Stimulated activated CD8-positive, alpha-beta memory T cell treated with anti-CD3 and anti-CD28 coated beads, Interleukin-2, amount 100 ng/mL, for 1 hour (primary cell): ENCODE data around the gene UGT1A5.

Source experiments
- DNase-seq, 2 donors: peaks; one replicate each; pipeline ENCODE4 v3.0.0-alpha.2; 2020; ENCODE audit warnings: low read depth in 2 of 2

Gene UGT1A5

DNA sequence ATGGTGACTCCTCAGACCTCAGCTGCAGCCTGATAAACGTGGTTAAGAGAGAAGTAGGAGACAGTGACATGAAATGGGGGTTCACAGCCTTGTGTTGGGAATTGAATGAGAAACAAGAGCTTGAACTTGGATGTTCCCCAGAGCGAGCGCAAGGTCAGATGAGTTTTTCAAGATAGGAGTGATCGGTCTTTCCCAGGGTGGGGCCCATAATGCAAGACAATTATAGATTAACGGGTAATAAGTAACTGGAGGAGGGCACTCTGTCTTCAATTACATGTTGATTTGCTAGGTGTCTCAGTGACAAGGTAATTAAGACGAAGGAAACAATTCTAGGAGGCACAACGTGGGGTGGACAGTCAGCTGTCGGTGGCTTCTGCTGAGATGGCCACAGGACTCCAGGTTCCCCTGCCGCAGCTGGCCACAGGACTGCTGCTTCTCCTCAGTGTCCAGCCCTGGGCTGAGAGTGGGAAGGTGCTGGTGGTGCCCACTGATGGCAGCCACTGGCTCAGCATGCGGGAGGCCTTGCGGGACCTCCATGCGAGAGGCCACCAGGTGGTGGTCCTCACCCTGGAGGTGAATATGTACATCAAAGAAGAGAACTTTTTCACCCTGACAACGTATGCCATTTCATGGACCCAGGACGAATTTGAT is at the start of gene UGT1A5:
UGT1A5 (plus strand) TSS at position 297 of the 651 bp plus-strand sequence; CDS start at position 382, 85 bp downstream.
- DNase-seq: no peak

DNA sequence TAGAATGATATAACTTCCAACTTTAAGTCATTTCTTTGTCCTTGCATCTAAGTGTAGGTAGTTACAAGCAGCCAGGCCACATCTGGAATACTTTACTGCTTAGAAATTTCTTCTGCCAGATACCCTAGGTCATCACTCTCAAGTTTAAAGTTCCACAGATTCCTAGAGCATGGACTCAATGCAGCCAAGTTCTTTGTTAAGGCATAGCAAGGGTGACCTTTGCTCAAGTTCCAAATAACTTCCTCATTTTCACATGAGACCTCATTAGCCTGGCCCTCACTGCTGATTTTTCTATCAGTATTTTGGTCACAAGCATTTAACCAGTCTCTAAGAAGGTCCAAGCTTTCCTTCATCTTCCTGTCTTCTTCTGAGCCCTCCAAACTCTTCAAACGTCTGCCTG is 48.8 kb upstream of the UGT1A5 start:
- no peak for DNase-seq

DNA sequence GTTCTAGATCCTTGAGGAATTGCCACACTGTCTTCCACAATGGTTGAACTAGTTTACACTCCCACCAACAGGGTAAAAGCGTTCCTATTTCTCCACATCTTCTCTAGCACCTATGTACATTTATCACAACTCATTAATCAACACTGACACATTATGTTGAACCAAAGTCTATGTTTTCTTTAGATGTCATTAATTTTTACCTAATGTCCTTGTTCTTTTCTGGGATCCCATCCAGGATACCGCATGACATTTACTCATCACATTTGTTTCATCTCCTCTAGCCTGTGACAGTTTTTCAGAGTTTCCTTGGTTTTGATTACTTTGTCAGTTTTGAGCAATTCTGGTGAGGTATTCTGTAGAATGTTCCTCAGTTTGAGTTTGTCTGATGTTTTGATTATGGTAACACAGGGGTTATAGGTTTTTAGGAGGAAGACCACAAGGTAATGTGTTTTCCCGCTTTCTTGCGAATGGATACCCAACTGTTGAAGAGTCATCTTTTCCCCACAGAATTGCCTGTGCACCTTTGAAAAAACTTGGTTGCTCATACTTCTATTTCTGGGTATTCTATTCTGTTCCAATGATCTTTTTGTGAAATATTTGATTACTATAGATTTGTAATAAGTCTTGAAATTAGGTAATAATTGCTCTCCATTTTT is 44.0 kb upstream of the UGT1A5 start:
- DNase-seq: no peak

DNA sequence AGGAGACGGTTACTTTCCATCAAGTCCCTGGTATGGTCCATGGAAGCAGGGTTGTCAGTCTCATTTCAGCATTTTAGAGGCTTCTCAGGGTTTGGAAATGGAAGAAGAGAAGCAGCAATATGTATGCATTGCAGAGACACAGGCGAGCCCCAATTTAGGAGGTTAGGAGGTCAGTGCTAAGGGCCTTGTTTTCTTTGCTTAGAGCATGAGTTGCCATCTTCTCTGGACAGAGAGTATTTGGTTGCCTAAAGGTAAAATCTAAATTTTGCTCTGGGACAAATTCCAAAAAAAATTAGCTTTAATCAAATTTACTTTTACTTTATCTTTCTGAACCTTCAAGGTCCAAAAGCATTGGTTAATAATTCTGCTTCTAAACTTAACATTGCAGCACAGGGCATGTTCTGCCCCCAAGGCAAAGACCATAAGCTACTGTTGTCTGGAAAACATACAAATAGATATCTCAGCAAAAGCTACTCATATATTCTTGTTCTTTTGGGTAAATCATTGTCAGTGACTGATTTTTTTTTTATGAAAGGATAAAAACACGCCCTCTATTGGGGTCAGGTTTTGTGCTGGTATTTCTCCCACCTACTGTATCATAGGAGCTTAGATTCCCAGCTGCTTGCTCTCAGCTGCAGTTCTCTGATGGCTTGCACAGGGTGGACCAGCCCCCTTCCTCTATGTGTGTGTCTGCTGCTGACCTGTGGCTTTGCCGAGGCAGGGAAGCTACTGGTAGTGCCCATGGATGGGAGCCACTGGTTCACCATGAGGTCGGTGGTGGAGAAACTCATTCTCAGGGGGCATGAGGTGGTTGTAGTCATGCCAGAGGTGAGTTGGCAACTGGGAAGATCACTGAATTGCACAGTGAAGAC is 41.2 kb upstream of the UGT1A5 start, which contains the start of gene UGT1A9:
UGT1A9 (plus strand) TSS at position 609 of the 872 bp plus-strand sequence; CDS start at position 646, 37 bp downstream.
- DNase-seq: no peak

DNA sequence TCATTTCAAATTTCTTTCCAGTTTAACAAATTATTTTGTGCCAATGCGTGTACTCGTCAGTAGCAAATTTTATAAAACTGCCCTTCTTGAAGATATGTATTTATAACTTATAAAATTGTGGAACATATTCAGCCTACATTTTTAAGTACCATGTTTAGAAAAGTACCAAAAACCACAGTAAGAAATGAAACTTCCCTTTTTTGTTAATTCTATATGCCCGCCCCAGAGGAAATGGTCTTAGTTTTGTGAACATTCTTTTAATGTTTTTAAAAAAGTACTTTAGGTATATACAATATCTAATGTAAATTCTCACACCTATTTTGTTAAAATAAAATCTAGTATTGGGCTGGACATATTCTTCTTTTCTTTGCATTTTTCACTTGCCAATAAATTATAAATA is 39.8 kb upstream of the UGT1A5 start:
- DNase-seq: no peak

DNA sequence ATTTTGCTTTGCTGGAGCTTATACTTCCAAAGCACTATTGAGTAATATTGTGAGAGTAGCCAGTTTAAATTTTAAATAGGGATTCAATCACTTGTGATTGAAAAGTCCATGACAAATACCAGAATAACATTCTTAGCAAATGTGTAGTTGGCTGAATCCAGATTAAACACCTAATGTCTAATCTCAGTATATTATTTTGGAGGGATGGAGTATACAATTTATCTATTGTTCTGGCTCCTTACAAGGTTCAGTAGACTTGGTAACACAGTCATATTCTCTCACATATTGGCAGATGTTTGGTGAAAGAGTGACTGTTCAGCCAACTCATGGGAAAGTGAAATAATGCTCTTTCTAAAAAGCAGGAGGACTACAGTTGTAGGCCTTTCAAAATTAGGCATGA is 38.8 kb upstream of the UGT1A5 start:
- no peak for DNase-seq

DNA sequence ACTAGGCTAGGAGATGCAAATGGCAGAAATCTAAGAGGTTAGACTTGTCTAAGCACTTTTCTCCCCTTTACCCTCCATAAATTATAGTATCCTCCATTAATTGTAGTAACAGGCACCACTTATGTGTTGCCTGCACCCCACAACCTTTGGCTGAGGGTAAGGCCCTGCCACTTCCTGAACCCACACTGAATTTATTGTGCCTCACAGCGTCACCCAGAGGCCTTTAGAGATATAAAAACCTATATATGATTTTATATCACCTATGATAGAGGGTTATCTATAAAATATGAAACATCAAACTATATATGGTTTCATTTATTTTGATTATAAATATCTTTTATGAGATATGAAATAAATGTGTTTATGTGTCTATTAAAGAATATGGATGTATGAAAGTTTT is 38.4 kb upstream of the UGT1A5 start:
- no peak for DNase-seq

DNA sequence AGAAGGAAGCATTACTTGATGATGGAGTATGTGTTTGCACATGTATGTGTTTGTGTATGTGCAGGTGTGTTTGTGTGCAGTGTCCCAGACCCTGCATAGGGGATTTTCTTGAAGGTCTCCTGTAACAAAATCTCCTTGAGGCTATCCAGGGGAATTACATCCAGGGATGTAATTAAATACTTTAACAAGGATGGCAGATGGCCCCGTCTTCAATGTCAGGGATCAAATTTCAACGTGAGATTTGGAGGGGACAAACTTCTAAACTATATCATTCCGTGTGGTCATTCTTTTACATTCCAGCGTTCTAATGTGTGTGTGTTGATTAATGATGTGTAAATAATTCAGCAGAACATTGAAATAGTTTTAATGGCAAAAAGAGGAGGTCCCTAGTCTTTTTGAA is 37.7 kb upstream of the UGT1A5 start:
- DNase-seq: no peak

DNA sequence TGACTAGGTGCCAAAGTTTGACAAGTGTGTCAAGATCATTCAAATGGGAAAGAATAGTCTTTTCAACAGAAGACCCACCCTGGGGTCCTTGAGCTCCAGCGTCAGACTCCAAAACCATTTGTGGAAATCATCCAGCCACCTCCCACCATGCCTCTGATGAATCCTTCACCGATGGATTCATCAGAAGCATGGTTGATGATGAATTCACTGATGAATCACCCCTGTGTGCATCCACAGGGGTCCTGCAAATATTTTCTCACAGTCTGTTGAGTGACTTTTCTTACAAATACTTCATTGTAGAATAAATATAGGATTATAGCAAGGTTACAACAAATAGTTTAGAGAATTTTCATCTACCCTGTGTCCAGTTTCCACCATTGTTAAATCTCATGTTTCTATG is 36.7 kb upstream of the UGT1A5 start:
- no peak for DNase-seq

DNA sequence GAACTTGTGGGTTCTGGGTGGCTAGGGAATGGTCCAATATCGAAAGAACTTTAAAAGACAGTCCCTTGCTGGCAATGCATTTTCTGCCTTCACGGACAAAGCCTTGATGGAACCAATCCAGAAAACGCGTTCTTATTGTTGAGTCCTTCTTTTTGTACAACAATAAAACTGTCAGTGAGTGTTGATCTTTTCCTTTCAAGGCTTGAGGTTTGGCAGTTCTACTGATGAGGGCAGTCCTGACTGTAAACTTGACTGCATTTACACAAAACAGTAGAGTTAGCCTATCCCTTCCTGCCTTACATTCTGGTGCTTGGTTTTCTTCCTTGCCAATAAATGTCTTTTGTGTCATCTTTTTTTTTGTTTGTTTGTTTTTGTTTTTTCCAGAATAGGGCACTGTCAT is 33.5 kb upstream of the UGT1A5 start:
- DNase-seq: no peak

DNA sequence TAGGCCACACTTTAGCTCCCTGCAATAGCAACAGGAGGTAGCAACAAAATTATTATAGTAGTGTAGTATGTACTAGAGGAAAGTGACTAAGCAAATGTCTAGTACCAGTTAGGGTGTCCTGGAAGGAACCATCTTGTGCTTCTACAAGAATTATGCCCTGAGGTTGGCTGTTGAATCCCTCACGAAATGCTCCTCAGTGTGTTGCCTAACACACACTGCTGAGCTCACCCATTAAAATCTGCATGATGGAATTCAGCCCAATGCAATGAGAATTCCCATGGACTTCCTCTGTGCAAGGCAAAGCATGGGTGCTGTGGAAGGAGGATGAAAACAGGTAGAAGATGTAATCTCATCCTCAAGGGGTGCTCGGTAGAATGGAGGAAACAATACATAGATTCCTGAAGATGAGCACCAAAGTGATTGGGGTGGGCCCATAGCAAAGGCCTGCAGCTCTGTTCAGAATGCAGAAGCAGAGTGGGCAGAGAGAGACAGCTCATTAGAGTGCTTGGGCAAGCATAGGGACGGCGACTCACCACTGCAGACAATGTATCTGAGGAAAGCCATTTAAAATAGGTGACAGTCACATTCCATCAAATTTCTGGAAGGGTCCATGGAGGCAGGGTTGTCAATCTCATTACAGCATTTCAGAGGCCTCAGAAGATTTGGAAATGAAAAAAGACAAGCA is 32.2 kb upstream of the UGT1A5 start:
- DNase-seq: no peak

DNA sequence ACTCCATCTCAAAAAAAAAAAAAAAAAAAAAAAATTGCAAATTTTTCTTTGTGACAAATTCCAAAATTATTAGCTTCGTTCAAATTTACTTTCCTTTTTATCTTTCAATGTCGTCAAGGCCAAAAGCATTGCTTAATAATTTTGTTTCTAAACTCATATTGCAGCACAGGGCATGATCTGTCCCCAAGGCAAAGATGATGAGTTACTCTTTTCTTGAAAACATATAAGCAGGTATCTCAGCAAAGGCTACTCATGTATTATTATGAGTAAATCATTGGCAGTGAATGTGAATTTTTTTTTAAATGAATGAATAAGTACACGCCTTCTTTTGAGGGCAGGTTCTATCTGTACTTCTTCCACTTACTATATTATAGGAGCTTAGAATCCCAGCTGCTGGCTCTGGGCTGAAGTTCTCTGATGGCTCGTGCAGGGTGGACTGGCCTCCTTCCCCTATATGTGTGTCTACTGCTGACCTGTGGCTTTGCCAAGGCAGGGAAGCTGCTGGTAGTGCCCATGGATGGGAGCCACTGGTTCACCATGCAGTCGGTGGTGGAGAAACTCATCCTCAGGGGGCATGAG is 31.1 kb upstream of the UGT1A5 start, which contains the start of gene UGT1A7:
UGT1A7 (plus strand) TSS at position 381 of the 579 bp plus-strand sequence; CDS start at position 418, 37 bp downstream.
- DNase-seq: no peak

DNA sequence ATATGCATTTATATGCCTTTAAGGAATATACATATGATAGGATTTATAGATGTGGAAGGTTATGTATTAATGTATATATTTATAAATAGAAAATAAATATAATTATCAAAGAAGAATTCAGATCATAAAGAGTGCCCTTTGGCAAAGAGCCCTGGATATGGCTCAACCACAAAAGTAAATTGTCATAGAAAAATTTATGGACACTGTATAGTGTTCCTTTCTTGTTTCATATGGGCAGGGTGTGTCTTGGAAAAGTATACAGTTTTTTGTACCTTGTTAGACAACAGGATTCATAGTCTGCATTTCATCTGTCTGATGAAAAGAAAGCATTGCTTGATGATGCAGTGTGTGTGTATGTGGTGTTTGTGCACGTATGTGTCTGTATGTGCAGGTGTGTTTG is 28.1 kb upstream of the UGT1A5 start:
- no peak for DNase-seq

DNA sequence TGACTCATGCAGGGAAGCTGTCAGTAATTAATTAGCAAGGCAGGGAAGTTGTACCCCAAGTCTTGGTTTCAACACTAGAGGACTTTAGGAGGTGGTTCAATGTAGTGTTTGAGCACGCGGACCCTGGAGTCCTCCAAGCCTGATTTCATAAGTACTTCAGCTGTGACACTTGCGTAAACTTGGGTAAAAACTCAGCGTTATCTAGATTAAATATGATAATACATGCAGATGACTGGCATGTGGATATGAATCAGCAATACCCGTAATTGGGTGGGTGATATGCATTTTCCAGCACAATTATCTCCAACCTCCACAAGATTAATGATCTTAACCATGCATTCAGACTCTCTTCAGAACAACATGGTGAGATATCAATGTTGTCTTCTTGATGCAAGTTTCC is 25.8 kb upstream of the UGT1A5 start:
- DNase-seq: no peak

DNA sequence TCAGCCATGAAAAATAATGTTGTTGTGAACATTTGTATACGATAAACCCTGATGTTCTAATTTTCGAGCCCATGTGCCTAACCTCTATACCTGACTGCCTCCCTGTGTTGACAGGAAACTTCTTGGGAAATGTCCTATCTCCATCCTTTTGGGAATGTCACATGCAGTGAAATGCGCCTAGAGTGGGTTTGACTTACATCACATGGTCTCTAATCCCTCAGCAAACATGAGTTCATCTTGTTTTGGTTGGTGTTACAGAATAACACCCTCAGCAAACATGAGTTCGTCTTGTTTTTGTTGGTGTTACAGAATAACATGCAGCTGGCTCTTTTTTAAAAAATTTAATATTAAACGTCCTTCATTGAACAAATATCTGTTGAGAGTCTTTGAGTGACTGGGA is 24.4 kb upstream of the UGT1A5 start:
- no peak for DNase-seq

DNA sequence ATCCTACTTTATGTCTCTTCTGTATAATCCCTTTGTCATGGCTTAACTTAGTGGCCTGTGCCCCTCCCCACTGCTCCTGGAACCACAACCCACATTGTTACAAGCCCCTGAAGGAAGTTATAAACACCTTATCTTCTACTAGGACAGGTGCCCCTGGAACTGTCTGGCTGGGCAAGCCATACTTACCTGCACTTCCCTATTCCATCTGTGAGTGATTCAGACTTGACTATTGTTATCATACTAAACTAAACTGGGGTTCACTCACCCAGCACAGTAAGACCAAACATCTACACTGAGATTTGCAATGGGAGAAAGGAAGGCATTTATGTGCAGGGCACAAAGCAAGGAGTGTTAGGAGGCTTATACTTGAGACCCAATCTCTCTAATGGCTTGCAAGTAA is 23.7 kb upstream of the UGT1A5 start:
- no peak for DNase-seq

DNA sequence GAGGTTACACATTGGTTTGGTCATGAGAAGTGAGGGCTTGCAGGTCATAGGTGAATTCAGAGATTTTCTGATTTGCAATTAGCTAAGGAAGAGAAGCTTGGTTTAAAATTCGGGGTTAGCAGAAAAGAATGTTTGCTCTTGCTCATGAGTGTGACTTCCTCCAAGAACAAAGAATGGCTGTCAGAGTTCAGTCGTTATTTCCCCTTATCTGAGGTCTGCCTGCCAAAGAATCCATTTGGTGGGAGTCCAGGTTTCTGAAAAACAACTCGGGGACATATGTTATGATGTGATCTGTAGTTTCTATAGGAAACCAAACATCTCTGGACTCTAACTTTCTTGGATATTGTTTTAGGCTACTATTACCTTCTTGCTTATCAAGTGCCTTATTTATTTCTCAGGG is 23.2 kb upstream of the UGT1A5 start:
- no peak for DNase-seq

DNA sequence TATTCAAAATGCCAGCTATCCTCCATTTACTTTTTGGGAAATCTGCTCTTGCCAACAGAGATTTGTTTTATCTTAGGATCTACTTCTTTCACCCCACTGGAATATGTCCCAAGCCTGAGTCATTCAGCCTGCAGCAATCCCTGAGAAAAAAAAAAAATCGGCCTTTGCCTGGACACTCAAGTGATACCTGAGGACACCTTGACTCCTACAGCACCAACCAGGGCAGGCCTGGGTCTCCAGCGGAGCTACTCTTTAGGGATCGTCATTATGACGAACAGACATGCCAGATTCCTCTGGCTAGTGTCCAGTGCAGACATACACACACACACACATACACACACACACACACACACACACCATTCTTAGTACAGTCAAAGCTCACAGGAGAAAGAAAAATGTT is 22.3 kb upstream of the UGT1A5 start:
- DNase-seq: no peak

DNA sequence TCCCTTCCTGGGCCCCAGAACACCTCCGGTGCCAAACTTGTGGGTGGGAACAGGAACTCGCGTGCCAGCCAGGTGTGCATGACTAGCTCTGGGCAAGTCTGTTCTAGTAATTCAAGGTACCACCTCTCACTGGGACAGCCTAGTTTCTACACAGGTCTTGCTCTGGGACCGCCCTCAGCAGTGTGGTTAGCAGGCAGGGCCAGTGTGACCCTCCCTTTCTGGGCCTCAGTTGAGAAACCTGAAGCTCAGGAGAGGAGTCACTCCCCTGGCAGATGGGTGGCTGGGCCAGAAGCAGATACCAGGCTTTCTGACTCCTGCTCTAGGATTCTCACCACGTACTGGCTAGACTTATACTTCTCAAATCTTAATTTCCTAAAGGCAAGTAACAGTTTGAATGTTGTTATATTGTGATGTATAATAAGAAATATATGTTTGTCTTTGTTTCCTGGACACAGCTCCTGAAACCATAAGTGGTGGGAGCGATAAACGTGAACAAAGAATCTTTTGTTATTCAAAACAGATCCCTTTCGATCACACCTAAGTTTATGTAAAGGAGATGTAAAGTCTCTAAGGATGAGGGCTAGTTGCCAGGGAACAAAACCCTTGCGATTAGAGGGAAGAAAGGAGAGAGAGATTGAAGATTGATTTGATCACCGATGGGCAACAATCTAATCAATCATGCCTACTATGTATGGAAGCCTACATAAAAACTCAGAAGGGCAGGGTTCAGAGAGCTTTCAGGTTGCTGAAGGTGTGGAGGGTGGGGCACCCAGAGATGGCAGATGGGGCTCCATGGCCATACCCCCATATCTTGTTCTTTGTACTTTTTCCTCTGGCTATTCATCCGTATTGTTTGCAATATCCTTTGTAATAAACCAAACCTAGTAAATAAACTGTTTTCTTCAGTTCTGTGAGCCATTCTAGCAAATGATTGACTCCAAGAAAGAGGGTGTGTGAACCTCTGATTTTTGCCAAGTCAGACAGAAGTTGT is 21.0 kb upstream of the UGT1A5 start:
- DNase-seq: no peak

DNA sequence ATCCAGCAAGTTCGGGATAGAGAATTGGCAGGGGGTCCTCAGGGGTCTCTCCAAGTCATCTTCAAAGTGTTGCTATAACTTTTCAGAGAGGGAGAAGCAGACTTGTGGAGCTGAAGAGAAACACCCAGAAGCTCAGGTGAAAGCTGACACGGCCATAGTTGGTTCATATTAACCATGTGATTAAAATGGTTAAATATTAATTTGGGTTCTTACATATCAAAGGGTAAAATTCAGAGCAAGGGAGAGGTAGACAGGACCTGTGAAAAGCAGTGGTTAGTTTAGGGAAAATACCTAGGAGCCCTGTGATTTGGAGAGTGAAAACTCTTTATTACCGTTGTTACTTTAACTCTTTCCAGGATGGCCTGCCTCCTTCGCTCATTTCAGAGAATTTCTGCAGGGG is 20.1 kb upstream of the UGT1A5 start, which contains the start of gene UGT1A6:
UGT1A6 (plus strand) TSS at position 243 of the 400 bp plus-strand sequence; CDS start at position 358, 115 bp downstream.
- no peak for DNase-seq
